ENCODE data around the gene SRL.
"Not testable (repeated sequence)": the region's sequence is repeated elsewhere in the genome, so short reads cannot be mapped to it uniquely, and the experiment has no call there.

SRL gene

GRCh38 chr16:4175849-4176248, 66.0 kb downstream of the SRL start:
- no peak for TF ChIP-seq POLR2AphosphoS5 (IDR thresholded peaks at IDR 0.05; ENCODE audit: low read depth, low read length)
- TF ChIP-seq TAF1 (IDR thresholded peaks at IDR 0.05; ENCODE audit: borderline replicate concordance, low read depth, low read length): no peak
- TF ChIP-seq POLR2A (IDR thresholded peaks at IDR 0.05; ENCODE audit: low read depth, low read length): no peak
- DNase-seq (ENCODE audit: insufficient read length) (no peak), FAIRE-seq (no peak)

- FAIRE-seq (no peak), DNase-seq (ENCODE audit: insufficient read length) (no peak)
- no peak for TF ChIP-seq POLR2AphosphoS5 (IDR thresholded peaks at IDR 0.05; ENCODE audit: low read depth, low read length)
- TF ChIP-seq TAF1 (IDR thresholded peaks at IDR 0.05; ENCODE audit: borderline replicate concordance, low read depth, low read length): no peak
- no peak for TF ChIP-seq POLR2A (IDR thresholded peaks at IDR 0.05; ENCODE audit: low read depth, low read length)
These were observed 69.8 kb downstream of the SRL start for GRCh38 chr16:4172070-4172469.

GRCh38 chr16:4169415-4169814, 72.5 kb downstream of the SRL start:
- FAIRE-seq (no peak), DNase-seq (ENCODE audit: insufficient read length) (no peak)
- no peak for TF ChIP-seq POLR2AphosphoS5 (IDR thresholded peaks at IDR 0.05; ENCODE audit: low read depth, low read length)
- no peak for TF ChIP-seq TAF1 (IDR thresholded peaks at IDR 0.05; ENCODE audit: borderline replicate concordance, low read depth, low read length)
- no peak for TF ChIP-seq POLR2A (IDR thresholded peaks at IDR 0.05; ENCODE audit: low read depth, low read length)

GRCh38 chr16:4166821-4167220, 75.1 kb downstream of the SRL start:
- DNase-seq (ENCODE audit: insufficient read length): no peak
- no peak for FAIRE-seq
- no peak for TF ChIP-seq POLR2A (IDR thresholded peaks at IDR 0.05; ENCODE audit: low read depth, low read length)
- no peak for TF ChIP-seq TAF1 (IDR thresholded peaks at IDR 0.05; ENCODE audit: borderline replicate concordance, low read depth, low read length)
- TF ChIP-seq POLR2AphosphoS5 (IDR thresholded peaks at IDR 0.05; ENCODE audit: low read depth, low read length): no peak

GRCh38 chr16:4160658-4161430, 81.0 kb downstream of the SRL start:
- DNase-seq (ENCODE audit: insufficient read length) (no peak), FAIRE-seq (no peak)
- TF ChIP-seq POLR2A (IDR thresholded peaks at IDR 0.05; ENCODE audit: low read depth, low read length) (no peak), TAF1 (IDR thresholded peaks at IDR 0.05; ENCODE audit: borderline replicate concordance, low read depth, low read length) (no peak), POLR2AphosphoS5 (IDR thresholded peaks at IDR 0.05; ENCODE audit: low read depth, low read length) (no peak)

GRCh38 chr16:4159726-4160125, 82.2 kb downstream of the SRL start:
- TF ChIP-seq TAF1 (IDR thresholded peaks at IDR 0.05; ENCODE audit: borderline replicate concordance, low read depth, low read length): no peak
- no peak for TF ChIP-seq POLR2AphosphoS5 (IDR thresholded peaks at IDR 0.05; ENCODE audit: low read depth, low read length)
- TF ChIP-seq POLR2A (IDR thresholded peaks at IDR 0.05; ENCODE audit: low read depth, low read length): no peak
- no peak for FAIRE-seq

GRCh38 chr16:4158143-4159093, 83.5 kb downstream of the SRL start:
- FAIRE-seq (no peak), DNase-seq (ENCODE audit: insufficient read length) (no peak)
- no peak for TF ChIP-seq POLR2AphosphoS5 (IDR thresholded peaks at IDR 0.05; ENCODE audit: low read depth, low read length)
- no peak for TF ChIP-seq POLR2A (IDR thresholded peaks at IDR 0.05; ENCODE audit: low read depth, low read length)
- TF ChIP-seq TAF1 (IDR thresholded peaks at IDR 0.05; ENCODE audit: borderline replicate concordance, low read depth, low read length): no peak

More at GRCh38 chr16:4159726-4160125, 82.2 kb downstream of the SRL start:
- no peak for DNase-seq (ENCODE audit: insufficient read length)

GRCh38 chr16:4157376-4157825, 84.5 kb downstream of the SRL start:
- FAIRE-seq (no peak), DNase-seq (ENCODE audit: insufficient read length) (no peak)
- TF ChIP-seq TAF1 (IDR thresholded peaks at IDR 0.05; ENCODE audit: borderline replicate concordance, low read depth, low read length) (no peak), POLR2AphosphoS5 (IDR thresholded peaks at IDR 0.05; ENCODE audit: low read depth, low read length) (no peak), POLR2A (IDR thresholded peaks at IDR 0.05; ENCODE audit: low read depth, low read length) (no peak)

GRCh38 chr16:4156503-4156902, 85.4 kb downstream of the SRL start:
- not testable (repeated sequence) for DNase-seq (ENCODE audit: insufficient read length); FAIRE-seq

GRCh38 chr16:4153364-4153763, 88.5 kb downstream of the SRL start:
- FAIRE-seq; DNase-seq (ENCODE audit: insufficient read length): not testable (repeated sequence)

- DNase-seq (ENCODE audit: insufficient read length) (no peak), FAIRE-seq (no peak)
- no peak for TF ChIP-seq POLR2AphosphoS5 (IDR thresholded peaks at IDR 0.05; ENCODE audit: low read depth, low read length)
- no peak for TF ChIP-seq POLR2A (IDR thresholded peaks at IDR 0.05; ENCODE audit: low read depth, low read length)
- TF ChIP-seq TAF1 (IDR thresholded peaks at IDR 0.05; ENCODE audit: borderline replicate concordance, low read depth, low read length): no peak
These were observed 89.6 kb downstream of the SRL start for GRCh38 chr16:4152267-4152666.

- FAIRE-seq: no peak
- TF ChIP-seq POLR2A (IDR thresholded peaks at IDR 0.05; ENCODE audit: low read depth, low read length) (no peak), POLR2AphosphoS5 (IDR thresholded peaks at IDR 0.05; ENCODE audit: low read depth, low read length) (no peak), TAF1 (IDR thresholded peaks at IDR 0.05; ENCODE audit: borderline replicate concordance, low read depth, low read length) (no peak)
These were observed 94.6 kb downstream of the SRL start for GRCh38 chr16:4147236-4147635.

More at GRCh38 chr16:4147236-4147635, 94.6 kb downstream of the SRL start:
- DNase-seq (ENCODE audit: insufficient read length): no peak

All from GM12892 (cell line).